ENCODE results near the gene NEUROD2.

NEUROD2 gene

GRCh38 chr17:39578272-39578671 is 29.4 kb downstream of the NEUROD2 start:
- no peak for DNase-seq

GRCh38 chr17:39576187-39576586 is 31.5 kb downstream of the NEUROD2 start:
- peak; percentile 76 for DNase-seq

GRCh38 chr17:39573447-39574298 is 34.0 kb downstream of the NEUROD2 start:
- peak; percentile 32 for DNase-seq

- no peak for DNase-seq
Measured at GRCh38 chr17:39572121-39572520, 35.6 kb downstream of the NEUROD2 start.

- DNase-seq, result no peak
Measured at GRCh38 chr17:39569126-39569525, 38.6 kb downstream of the NEUROD2 start.

GRCh38 chr17:39568702-39569101 is 39.0 kb downstream of the NEUROD2 start:
- DNase-seq, result no peak

GRCh38 chr17:39566094-39566850 is 41.4 kb downstream of the NEUROD2 start:
- DNase-seq, result no peak

- peak; percentile 79 for DNase-seq
Measured at GRCh38 chr17:39564211-39564848, 43.4 kb downstream of the NEUROD2 start.

GRCh38 chr17:39563476-39563875 is 44.2 kb downstream of the NEUROD2 start:
- peak; percentile 73 for DNase-seq

GRCh38 chr17:39562976-39563375 is 44.7 kb downstream of the NEUROD2 start:
- no peak for DNase-seq

GRCh38 chr17:39562395-39562794 is 45.3 kb downstream of the NEUROD2 start:
- DNase-seq, result no peak

GRCh38 chr17:39556423-39556822 is 51.3 kb downstream of the NEUROD2 start:
- no peak for DNase-seq

GRCh38 chr17:39555368-39555767 is 52.4 kb downstream of the NEUROD2 start:
- DNase-seq, result no peak
